Right kidney (tissue), 1 donor: ENCODE measurements around the gene RIPK3.

Experiments used
- DNase-seq: peaks from one replicate; pipeline ENCODE4 v3.0.0-alpha.2; 2016

The RIPK3 gene

GRCh38 chr14:24304019-24304387 lies 35.8 kb downstream of the RIPK3 start:
- no peak for DNase-seq

- DNase-seq: no peak
Measured at GRCh38 chr14:24300326-24300980, 39.3 kb downstream of the RIPK3 start.

DNA sequence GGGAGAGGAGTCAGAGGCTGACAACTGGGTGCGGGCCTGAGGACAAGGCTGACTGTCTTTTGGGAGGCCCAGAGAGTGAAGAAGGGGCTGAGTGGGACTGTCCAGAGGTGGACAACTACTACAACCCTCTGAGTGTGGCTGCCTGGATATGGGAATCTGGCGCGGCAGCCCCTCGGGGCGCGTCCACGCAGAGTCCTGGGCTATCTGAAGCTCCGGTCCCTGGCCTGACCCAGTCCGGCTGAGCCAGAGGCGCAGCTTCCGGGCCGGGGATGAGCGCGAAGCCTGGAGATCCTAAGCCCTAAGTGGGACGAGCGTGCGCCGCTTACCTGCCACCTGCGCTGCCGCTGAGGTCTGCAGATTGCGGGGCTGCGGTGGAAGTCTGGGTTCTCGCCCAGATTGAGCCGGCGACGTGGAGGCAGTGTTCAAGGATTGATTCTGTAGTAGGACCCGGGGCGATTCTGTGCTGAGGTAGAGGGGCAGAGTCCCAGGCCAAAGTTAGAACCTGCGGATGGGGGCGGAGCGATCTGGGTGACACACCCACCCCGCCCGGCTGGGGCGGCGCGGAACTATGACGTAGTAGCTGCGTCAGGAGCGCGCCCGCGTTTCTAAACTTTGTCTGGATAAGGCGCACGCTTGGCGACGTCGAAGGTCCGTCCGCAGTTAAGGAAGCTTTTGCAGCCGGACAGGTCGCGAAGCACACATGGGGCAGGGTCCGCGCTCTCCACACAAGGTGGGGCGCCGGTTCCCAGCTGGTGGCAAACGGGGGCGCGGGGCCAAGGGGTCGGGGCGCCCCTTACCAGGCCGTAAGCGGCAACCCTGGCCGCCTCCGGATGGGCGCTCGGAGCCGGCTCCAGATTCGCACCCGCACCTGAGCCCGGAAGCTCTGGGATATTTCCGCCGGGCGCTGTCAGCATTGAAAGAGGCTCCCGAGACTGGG lies 40.3 kb downstream of the RIPK3 start, which contains the start of the genes DHRS1 and NOP9:
DHRS1 (minus strand) TSS at position 526 of the 937 bp plus-strand sequence. CDS start 674 bp downstream, outside the sequence.
NOP9 (plus strand) TSS at position 596 of the 937 bp plus-strand sequence; CDS start at position 701, 105 bp downstream.
- DNase-seq: peak; percentile 90

DNA sequence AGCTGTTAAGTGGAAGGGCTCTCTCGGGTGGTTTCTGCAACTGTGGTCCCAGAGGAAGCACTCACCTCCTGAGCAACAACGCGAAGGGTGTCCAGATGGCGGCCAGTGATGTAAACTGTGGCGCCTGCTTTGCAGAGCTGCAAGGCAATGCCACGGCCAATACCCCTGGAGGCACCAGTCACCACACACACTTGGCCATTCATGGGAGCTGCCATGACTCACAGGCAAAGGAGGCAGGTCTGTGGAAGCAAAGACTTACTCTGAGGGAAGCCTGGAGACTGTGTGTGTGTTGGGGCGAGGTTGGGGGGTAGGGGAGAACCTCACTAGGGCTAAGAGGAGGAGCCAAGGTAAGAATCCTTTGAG lies 40.9 kb downstream of the RIPK3 start:
- DNase-seq: no peak

DNA sequence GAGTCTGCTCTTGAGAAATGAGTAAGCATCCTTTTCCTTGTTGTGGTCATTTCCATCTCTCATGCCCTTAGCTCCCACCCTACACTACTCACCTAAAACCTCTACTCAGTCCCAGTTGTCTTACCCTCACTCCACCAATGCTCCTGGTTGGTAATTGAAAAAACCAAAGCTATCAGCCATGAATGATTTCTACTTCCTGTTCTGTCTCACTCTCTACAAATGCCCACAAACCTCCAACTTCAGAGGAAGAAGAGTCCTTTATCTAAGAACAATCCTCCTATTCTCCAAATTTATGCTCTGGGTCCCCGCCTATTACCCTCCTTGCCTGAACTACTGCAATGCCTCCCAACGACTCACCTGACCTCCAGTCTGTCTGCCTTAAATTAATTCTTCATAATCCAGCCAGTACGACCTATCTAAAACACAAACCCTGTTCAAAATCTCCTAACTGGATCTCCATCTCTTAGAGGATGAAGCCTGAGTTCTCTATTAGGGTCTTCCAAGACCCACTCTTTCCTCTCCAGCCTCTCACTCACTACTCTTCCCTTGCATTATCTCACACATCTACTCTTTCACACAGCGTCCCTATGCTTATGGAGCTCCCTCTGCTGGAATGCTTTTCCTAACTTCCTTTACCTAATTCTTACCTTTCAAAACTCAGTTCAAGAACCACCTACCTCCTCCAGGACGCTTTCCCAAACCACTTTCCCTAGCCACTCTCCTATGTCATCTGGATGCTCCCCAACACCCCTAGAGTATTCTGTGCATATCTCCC lies 42.4 kb downstream of the RIPK3 start:
- DNase-seq: no peak

DNA sequence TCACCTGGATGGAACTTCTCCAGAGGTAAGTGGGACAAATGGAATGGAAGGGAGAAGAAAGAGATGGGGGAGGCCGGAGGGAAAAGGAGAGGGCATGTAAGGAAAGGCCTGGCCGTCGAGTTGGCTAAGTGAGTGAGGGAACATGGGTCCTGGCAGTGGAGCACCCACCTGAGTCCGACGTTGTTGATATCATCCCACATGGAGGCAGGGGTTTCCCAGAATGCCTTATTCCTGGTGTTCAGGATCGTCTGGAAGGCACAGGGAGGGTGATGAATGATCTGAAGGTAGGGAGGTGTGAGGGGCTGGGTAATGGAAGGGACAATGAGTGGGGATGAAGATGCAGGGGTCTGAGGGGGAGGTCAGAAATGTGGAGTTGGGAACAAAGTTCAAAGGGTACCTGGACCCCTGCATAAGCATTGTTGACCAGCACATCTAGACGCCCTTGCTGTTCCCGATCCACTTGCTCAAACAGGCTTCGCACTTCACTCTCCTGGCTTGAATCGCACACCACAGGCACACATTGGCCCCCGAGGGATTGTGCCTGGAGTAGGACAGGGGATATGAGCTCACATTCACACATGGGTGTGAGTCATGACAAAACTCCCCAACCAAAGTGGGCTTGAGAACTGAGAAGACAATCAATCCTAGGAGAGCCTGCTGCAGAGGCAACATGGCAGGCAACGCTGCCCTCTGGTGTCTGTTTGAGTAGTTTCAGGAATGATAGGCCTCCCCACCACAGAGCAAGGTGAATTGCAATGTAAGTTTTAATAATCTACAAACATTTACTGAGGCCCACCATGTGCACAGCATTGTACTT lies 43.2 kb downstream of the RIPK3 start:
- no peak for DNase-seq

GRCh38 chr14:24293525-24293924 lies 46.3 kb downstream of the RIPK3 start:
- no peak for DNase-seq

DNA sequence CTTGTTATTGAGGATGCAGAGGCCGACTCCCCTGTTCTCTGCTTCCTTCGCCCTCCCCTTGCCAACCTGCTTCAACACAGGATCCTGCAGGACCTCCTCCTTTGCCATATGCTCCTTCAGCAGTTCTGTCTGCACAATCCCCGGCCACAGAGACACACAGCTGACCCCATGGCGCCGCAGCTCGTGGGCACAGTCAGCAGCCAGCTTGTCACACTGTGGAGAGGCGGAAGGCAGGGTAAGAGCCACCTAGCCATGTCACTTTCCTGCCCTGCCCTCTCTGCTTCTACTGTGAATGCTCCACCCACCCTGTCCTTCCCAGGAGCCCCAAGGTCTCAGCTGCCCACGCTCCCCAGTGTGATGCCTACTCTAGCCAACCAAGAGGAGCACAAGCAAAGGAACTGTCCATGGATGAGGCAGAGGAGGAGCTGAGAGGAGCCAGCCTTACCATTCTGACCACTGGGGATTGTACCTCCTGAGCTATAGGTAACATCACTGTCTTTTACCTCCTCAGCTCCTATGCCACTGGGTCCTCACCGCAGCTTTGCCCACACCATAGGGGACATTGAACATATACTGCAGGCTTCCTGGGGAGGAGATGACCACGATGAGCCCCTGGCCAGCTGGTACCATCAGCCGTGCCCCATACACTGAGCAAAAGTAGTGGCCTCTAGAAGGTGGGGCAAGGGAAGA lies 47.5 kb downstream of the RIPK3 start:
- no peak for DNase-seq

DNA sequence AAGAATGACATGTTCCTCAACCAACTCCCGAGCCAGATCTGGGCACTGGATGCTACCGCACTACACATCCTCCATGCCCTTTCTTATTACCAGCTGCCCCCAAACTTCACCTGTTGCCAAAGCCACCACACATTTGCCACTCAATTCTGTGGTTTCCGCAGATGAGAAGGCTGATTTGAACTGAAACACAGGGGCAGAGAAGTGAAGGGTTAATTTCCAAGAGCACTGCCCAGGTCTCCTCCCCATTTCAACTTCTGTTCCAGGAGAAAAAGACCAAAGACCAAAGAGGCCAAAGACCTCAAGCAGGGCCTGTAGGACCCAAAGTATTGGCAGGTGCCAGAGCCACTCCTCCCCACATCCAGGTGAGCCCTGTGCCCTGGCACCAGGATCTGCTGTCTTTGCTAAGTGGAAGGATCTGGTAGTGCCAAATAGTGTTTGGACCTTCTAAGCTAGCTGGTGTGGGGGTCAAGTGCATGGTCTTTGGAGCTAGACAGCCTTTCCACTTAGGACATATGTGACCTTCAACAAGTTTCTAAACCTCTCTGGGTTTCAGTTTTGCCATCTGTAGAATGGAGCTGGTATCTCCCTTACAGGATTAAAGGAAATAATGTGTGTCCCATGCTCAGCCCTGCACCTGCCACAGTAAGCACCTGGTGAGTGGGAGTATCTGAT lies 48.2 kb downstream of the RIPK3 start:
- DNase-seq: no peak

DNA sequence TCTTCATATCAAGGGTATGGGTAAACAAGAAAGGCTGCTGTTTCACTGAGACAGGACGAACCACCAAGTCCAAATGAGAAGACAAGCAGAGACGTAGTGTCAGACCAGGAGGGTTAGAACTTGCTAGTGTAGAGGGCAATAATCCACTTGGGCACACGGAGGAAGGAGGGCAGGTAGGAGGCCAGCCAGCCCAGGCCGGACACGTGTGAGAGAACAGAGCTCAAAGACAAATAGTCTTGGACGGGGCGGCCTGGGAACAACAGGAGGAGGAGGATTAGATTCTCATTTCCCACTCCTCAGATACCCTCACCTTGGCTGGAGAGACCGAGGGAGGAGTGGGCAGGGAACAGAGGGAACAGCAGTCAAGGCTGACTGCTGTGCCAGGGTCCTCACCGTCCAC lies 49.0 kb downstream of the RIPK3 start:
- DNase-seq: no peak

- DNase-seq: no peak
Measured at GRCh38 chr14:24289649-24290280, 50.0 kb downstream of the RIPK3 start.

DNA sequence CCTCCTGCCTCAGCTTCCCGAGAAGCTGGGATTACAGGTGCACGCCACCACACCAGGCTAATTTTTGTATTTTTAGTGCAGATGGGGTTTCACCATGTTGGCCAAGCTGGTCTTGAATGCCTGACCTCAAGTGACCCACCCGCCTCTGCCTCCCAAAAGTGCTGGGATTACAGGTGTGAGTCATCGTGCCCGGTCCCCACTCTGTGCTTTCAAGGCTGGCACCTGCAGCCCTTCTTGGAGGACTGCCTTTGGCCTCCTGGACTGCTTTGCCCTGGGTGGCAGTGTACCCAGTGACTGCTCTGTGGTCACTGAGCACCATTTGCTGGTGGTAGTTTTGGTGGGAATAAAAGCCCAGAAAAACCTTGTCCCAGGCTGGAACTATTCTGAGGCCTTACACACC lies 52.8 kb downstream of the RIPK3 start:
- no peak for DNase-seq
